MM.1S (cell line): Measurements from ENCODE around the gene TMEM184B.

ENCODE experiments used
- DNase-seq: peaks from one replicate; pipeline ENCODE4 v3.0.0-alpha.2; 2015
- H2AFZ ChIP-seq: fragments of 300-600 bp; sonication (generic); 2 replicates; pipeline ENCODE4 v1.6.0; 2016; ENCODE audit warnings: antibody characterized with exemption, low read length
- H3F3A ChIP-seq: fragments of 300-600 bp; sonication (generic); 2 replicates; pipeline ENCODE4 v1.6.1; 2016; ENCODE audit warnings: mild to moderate bottlenecking, antibody characterized with exemption, low read length, moderate library complexity, mixed read lengths; ENCODE audit not compliant: insufficient read depth
- H3K27ac ChIP-seq: fragments of 300-600 bp; sonication (generic); 2 replicates; pipeline ENCODE4 v1.5.1; 2016; ENCODE audit warnings: mild to moderate bottlenecking, low read length
- H3K27me3 ChIP-seq: fragments of 300-600 bp; sonication (generic); replicated peaks from 2 replicates; pipeline ENCODE4 v1.6.0; 2016; ENCODE audit warnings: low read length; ENCODE audit not compliant: insufficient read depth
- H3K36me3 ChIP-seq: fragments of 300-600 bp; sonication (generic); replicated peaks from 2 replicates; pipeline ENCODE4 v1.6.1; 2016; ENCODE audit warnings: mild to moderate bottlenecking, low read length, mixed read lengths; ENCODE audit not compliant: insufficient read depth
- H3K4me1 ChIP-seq: fragments of 300-600 bp; sonication (generic); 2 replicates; pipeline ENCODE4 v1.6.1; 2016; ENCODE audit warnings: low read length, mixed read lengths
- H3K4me2 ChIP-seq: fragments of 300-600 bp; sonication (generic); 2 replicates; pipeline ENCODE4 v1.6.0; 2016; ENCODE audit warnings: low read depth, low read length
- H3K4me3 ChIP-seq: fragments of 300-600 bp; sonication (generic); 2 replicates; pipeline ENCODE4 v1.5.1; 2016; ENCODE audit warnings: low read length, mixed read lengths
- H3K79me2 ChIP-seq: fragments of 300-600 bp; sonication (generic); 2 replicates; pipeline ENCODE4 v1.6.1; 2016; ENCODE audit warnings: mixed run types, low read length, mixed read lengths
- H3K9ac ChIP-seq: fragments of 300-600 bp; sonication (generic); 2 replicates; pipeline ENCODE4 v1.6.1; 2016; ENCODE audit warnings: low read length, mixed read lengths
- H3K9me2 ChIP-seq: fragments of 300-600 bp; sonication (generic); replicated peaks from 2 replicates; pipeline ENCODE4 v1.6.1; 2016; ENCODE audit warnings: mild to moderate bottlenecking, low read length, mixed read lengths; ENCODE audit not compliant: insufficient read depth
- H3K9me3 ChIP-seq: fragments of 300-600 bp; sonication (generic); replicated peaks from 2 replicates; pipeline ENCODE4 v1.6.1; 2016; ENCODE audit warnings: mild to moderate bottlenecking, low read length, mixed read lengths; ENCODE audit not compliant: insufficient read depth
- H4K20me1 ChIP-seq: fragments of 300-600 bp; sonication (generic); 2 replicates; pipeline ENCODE4 v1.6.1; 2016; ENCODE audit warnings: mild to moderate bottlenecking, low read length, moderate library complexity, mixed read lengths; ENCODE audit not compliant: insufficient read depth
- EZH2 ChIP-seq: fragments of 300-600 bp; sonication (generic); optimal IDR thresholded peaks from 2 replicates; pipeline ENCODE3; 2017; ENCODE audit warnings: low read depth, mild to moderate bottlenecking, antibody characterized with exemption, low read length, mixed read lengths
- EZH2phosphoT487 ChIP-seq: fragments of 300-600 bp; sonication (generic); IDR thresholded peaks from 2 replicates; pipeline ENCODE4 v1.6.1; 2018; ENCODE audit warnings: antibody characterized with exemption, low read length
- TF ChIP-seq, protein P1 (sequence below): fragments of 300-600 bp; sonication (generic); IDR thresholded peaks from 2 replicates; pipeline ENCODE4 v1.5.1; 2016; ENCODE audit warnings: antibody characterized with exemption, low read length, mixed read lengths

The TMEM184B gene

DNA sequence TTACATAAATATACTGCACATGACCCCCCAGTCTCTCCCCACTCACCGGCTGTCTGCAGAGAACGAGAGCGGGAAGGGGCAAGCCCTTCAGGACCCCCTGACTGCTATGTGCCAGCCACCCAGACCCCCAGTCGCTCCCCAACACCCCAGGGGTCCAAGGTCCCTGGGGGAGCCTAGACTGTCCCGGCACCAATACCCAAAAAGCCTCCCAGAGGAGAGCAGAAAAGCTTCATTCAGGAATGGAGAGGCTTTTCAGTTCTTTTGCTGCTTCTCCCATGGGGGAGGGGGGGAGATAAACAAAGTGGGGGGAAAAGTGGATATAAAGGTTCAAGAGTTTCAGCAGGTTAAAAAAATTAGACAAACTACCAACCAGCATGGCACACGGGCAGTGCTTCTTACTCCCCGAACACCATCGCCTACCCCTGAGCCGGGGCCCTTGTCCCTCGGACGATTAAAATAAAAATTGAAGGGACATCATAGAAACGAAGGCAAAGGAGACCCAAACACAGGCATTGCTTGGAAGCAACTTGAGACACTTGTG lies 43.1 kb upstream of the TMEM184B start:
- H3F3A ChIP-seq: peaks cover 66% of the 10 kb centered on the region
- peak overlapping the region; percentile 99 for H3K4me2 ChIP-seq
- H3K9me2 ChIP-seq: no peaks in the 10 kb centered on the region
- peaks cover 15% of the 10 kb centered on the region; the same call in 1 of the 2 replicates for H4K20me1 ChIP-seq
- H3K9ac ChIP-seq: peak overlapping the region; percentile 95
- peaks cover 69% of the 10 kb centered on the region for H3K79me2 ChIP-seq
- H3K4me3 ChIP-seq: peak overlapping the region; percentile 91
- no peak for TF ChIP-seq EZH2phosphoT487
- TF ChIP-seq EZH2: no peak
- TF ChIP-seq, protein P1, sequence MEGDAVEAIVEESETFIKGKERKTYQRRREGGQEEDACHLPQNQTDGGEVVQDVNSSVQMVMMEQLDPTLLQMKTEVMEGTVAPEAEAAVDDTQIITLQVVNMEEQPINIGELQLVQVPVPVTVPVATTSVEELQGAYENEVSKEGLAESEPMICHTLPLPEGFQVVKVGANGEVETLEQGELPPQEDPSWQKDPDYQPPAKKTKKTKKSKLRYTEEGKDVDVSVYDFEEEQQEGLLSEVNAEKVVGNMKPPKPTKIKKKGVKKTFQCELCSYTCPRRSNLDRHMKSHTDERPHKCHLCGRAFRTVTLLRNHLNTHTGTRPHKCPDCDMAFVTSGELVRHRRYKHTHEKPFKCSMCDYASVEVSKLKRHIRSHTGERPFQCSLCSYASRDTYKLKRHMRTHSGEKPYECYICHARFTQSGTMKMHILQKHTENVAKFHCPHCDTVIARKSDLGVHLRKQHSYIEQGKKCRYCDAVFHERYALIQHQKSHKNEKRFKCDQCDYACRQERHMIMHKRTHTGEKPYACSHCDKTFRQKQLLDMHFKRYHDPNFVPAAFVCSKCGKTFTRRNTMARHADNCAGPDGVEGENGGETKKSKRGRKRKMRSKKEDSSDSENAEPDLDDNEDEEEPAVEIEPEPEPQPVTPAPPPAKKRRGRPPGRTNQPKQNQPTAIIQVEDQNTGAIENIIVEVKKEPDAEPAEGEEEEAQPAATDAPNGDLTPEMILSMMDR: no peak
- no peak overlapping the region for H2AFZ ChIP-seq
- H3K4me1 ChIP-seq: peaks cover 28% of the 10 kb centered on the region
- H3K27ac ChIP-seq: peak overlapping the region; percentile 93
- H3K36me3 ChIP-seq: no peaks in the 10 kb centered on the region
- DNase-seq: peak; percentile 31
- no peaks in the 10 kb centered on the region for H3K9me3 ChIP-seq
- H3K27me3 ChIP-seq: no peaks in the 10 kb centered on the region

DNA sequence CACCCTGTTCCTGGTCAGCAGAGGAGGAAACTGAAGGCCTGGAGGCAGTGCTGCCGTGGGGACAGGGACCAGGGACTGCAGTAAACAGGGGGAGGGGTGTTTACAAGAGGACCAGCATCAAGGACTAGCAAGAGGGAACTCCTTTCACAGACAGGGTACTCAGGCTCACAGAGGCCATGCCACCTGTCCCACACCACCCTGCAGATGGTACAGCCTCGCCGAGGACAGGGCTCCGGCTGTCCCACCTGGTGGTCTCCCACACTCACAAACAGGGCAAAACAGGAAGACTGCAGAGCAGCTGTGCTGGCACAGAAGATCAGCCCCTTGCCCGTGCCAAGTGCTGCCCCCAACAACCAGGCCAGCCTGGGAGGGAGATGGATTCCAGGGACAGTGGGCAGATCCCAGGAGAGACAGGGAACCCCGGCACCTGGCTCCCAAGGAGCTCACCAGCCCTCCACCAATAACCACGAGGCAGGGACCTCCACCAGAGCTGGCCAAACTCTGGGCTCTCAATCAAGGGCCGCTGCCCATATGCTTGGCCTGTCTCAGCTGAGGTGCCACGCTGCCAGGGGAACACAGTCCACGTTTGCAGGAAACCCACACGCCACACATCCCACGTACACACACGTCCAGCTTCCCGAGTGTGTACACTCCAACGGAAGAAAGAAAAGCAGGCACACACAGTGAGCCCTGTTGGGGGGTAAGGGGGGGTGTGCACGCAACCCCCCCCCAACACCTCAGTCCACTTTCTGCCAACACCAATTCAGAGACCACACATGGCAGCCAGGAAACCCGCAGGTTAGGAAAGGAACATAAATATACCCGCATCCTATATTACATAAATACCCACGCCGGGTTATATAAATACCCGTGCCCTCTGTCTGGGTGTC lies 42.4 kb upstream of the TMEM184B start:
- Histone ChIP-seq H2AFZ (no peak overlapping the region), H4K20me1 (peaks cover 21% of the 10 kb centered on the region; the same call in 1 of the 2 replicates), H3K36me3 (no peaks in the 10 kb centered on the region), H3K4me2 (peak overlapping the region; percentile 99), H3K4me1 (peaks cover 35% of the 10 kb centered on the region), H3K79me2 (peaks cover 76% of the 10 kb centered on the region), H3K27me3 (no peaks in the 10 kb centered on the region), H3K9me3 (no peaks in the 10 kb centered on the region), H3K27ac (peak overlapping the region; percentile 93), H3K9ac (peak overlapping the region; percentile 95), H3F3A (peaks cover 72% of the 10 kb centered on the region), H3K4me3 (peak overlapping the region; percentile 91), H3K9me2 (no peaks in the 10 kb centered on the region)
- TF ChIP-seq EZH2 (no peak), EZH2phosphoT487 (no peak)
- TF ChIP-seq, protein P1: no peak
- DNase-seq: peak; percentile 63

DNA sequence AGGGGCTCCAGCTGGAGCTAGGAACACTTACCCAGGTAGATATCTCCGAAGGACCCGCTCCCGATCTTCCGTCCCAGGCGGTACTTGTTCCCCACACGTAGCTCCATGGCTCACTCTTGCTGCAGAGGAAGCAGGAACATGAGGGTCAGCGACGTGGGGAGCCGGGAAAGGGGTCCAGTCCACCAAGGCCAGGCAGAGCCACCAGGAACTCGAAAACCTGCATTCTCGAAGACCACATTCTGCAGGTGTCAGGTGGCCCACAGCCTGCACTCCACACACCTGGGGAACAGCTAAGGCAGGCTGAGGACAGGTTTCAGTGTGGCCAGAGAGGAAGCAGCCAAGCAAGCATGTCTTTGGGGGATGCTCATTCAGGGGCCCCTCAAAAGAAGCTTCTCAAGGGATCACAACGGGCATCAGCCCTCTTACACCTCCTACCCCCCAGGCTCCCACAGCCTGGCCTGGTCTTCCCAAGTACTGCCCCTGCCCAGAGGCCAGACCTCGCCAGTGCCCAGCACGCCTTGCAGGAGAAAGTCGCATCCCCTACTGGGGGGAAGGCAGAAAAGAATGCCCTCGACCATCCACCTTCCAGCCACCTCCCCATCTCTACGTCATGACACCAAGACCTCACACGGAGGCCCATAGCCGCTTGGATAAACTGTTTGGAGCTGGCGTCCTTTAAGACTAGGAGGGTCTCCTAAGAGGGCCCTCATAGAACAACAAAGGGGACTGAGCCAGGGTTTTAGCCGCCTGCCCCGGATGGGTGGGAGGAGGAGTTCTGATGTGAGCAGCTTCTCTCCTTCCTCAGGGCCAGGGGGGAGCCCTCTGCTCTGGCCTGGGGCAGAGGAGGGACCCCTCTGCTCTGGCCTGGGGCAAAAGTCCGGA lies 41.5 kb upstream of the TMEM184B start:
- H3K9me3 ChIP-seq: no peaks in the 10 kb centered on the region
- H3K27me3 ChIP-seq: no peaks in the 10 kb centered on the region
- peak overlapping the region; percentile 93 for H3K27ac ChIP-seq
- H2AFZ ChIP-seq: no peak overlapping the region
- H4K20me1 ChIP-seq: peaks cover 27% of the 10 kb centered on the region; the same call in 1 of the 2 replicates
- peaks cover 85% of the 10 kb centered on the region for H3K79me2 ChIP-seq
- peak overlapping the region; percentile 99 for H3K4me2 ChIP-seq
- H3K36me3 ChIP-seq: no peaks in the 10 kb centered on the region
- DNase-seq: peak; percentile 83
- peak overlapping the region; percentile 95 for H3K9ac ChIP-seq
- peak overlapping the region; percentile 91 for H3K4me3 ChIP-seq
- no peaks in the 10 kb centered on the region for H3K9me2 ChIP-seq
- peaks cover 42% of the 10 kb centered on the region for H3K4me1 ChIP-seq
- TF ChIP-seq, protein P1: peak; percentile 11; the same call in 1 of the 2 replicates
- no peak for TF ChIP-seq EZH2
- H3F3A ChIP-seq: peaks cover 78% of the 10 kb centered on the region
